Lower lobe of right lung (tissue), 2 donors: ENCODE data around the gene CST2. TPM values are rescaled to one million over a fixed set of nuclear protein-coding genes. Genes with fewer than 3 reads are reported as not detected.
A peak's percentile ranks its signal among the peaks of the same experiment; 100 is the strongest.
"Not testable (repeated sequence)": the region's sequence is repeated elsewhere in the genome, so short reads cannot be mapped to it uniquely, and the experiment has no call there.

Source experiments
- ATAC-seq, 2 donors: fragments of 200-7000 bp; cut with Tn5 transposase; one replicate each; pipeline ENCODE4 v1.9.1; 2020 to 2022; ENCODE audit warnings: mild to moderate bottlenecking in 2 of 2, moderate library complexity in 2 of 2
- DNase-seq: peaks from one replicate; pipeline ENCODE4 v3.0.0-alpha.2; 2020
- H3K27ac ChIP-seq: fragments of 200-600 bp; one replicate; pipeline ENCODE4 v1.8.0; 2022
- H3K27me3 ChIP-seq: fragments of 200-600 bp; one replicate; pipeline ENCODE4 v1.8.0; 2022; ENCODE audit warnings: low read depth
- H3K36me3 ChIP-seq: fragments of 200-600 bp; one replicate; pipeline ENCODE4 v1.8.0; 2022; ENCODE audit warnings: mild to moderate bottlenecking
- H3K4me1 ChIP-seq: fragments of 200-600 bp; one replicate; pipeline ENCODE4 v1.8.0; 2022
- H3K4me3 ChIP-seq: fragments of 200-600 bp; one replicate; pipeline ENCODE4 v1.8.0; 2022; ENCODE audit warnings: mild to moderate bottlenecking
- H3K9me3 ChIP-seq: fragments of 200-600 bp; one replicate; pipeline ENCODE4 v1.8.0; 2022
- intact Hi-C: fragments of 100-400 bp; cut with DNase I; formaldehyde crosslinking; loops from one replicate; pipeline ENCODE4 v1.11.0; 2022
- total RNA-seq: library from RNA; stranded (reverse); fragmentation: NEBNext Ultra II Directional; extraction: Animal tissue kit (Norgen Biotek cat#: 25700); gene quantifications from one replicate; pipeline ENCODE4 v1.2.1, GENCODE V29; 2021
- TF ChIP-seq, protein P1 (sequence below): fragments of 200-600 bp; IDR thresholded peaks from one replicate; pipeline ENCODE4 v1.8.0; 2022; ENCODE audit warnings: antibody characterized with exemption, mild to moderate bottlenecking
- donor health status: DM: no; HTN: yes; CAD: no; lungs with severe emphysema.

CST2 gene
- total RNA-seq, 1 donor from 2014 or later = not detected

DNA sequence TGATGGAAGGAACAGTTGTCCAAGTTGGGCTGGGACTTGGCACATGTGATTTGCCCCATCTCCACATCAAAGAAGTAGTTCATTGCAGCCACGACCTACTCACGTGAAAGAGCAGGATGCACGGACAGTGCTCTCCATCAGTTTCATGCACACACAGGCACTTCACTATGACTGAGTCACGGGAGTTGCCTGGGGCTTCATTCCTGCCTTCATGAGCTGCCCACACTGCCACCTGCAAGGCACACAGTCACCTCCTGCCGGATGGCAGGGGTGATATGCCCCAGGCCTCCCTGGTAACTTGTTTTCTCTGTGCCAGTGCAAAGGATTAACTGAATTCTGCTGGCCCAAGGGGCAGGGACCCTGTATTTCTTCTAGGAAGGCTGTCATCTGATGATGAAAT lies 30.2 kb upstream of the CST2 start:
- DNase-seq = no peak
- no peak overlapping the region for H3K27ac ChIP-seq
- H3K4me1 ChIP-seq = no peaks in the 10 kb centered on the region
- H3K36me3 ChIP-seq = no peaks in the 10 kb centered on the region
- intact Hi-C loops = no loop called here
- no peak overlapping the region for H3K4me3 ChIP-seq
- TF ChIP-seq, protein P1, sequence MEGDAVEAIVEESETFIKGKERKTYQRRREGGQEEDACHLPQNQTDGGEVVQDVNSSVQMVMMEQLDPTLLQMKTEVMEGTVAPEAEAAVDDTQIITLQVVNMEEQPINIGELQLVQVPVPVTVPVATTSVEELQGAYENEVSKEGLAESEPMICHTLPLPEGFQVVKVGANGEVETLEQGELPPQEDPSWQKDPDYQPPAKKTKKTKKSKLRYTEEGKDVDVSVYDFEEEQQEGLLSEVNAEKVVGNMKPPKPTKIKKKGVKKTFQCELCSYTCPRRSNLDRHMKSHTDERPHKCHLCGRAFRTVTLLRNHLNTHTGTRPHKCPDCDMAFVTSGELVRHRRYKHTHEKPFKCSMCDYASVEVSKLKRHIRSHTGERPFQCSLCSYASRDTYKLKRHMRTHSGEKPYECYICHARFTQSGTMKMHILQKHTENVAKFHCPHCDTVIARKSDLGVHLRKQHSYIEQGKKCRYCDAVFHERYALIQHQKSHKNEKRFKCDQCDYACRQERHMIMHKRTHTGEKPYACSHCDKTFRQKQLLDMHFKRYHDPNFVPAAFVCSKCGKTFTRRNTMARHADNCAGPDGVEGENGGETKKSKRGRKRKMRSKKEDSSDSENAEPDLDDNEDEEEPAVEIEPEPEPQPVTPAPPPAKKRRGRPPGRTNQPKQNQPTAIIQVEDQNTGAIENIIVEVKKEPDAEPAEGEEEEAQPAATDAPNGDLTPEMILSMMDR = no peak
- no peaks in the 10 kb centered on the region for H3K9me3 ChIP-seq
- ATAC-seq = no peak
- no peaks in the 10 kb centered on the region for H3K27me3 ChIP-seq

DNA sequence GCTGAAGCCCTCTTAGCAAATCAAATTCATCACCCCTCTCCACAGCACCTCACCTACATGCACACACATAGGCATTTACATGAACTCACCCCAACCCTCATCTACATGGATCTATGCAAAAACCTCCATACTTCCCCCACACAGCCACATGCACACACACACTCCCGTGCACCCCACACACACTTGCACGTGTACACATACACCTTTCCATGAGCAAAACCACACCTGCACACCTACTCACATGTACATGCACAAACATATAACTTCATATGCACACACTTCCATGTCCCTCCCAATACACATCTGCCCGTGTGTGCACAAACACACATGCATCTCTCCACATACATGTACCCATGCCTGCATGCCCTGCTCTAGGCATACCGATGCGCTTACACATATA lies 29.7 kb upstream of the CST2 start:
- Histone ChIP-seq H3K4me1 (no peaks in the 10 kb centered on the region), H3K9me3 (no peaks in the 10 kb centered on the region), H3K36me3 (no peaks in the 10 kb centered on the region), H3K27me3 (no peaks in the 10 kb centered on the region), H3K4me3 (no peak overlapping the region), H3K27ac (no peak overlapping the region)
- TF ChIP-seq, protein P1 = no peak
- ATAC-seq (peak in 1 of 2 donors; percentile 26), DNase-seq (no peak)
- intact Hi-C loops = no loop called here

DNA sequence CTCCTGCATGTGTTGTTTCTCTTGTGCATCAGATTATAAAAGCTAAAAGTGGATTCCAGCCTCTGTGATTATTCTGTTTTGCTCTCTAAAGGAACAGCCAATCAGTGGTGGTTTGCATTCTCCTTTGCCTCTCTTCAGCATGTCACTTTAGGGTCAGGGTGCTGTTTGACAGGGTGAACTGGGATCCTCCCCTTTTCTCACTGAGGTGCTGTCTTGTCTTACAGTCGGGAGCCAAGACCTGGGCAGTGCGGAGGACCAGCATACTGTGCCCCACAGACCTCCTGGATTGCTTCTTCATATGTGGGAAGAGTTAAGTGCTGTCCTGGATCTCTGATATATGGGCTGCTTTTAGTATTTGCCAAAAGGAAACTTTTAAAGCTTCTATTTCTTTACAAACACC lies 15.2 kb upstream of the CST2 start:
- no peaks in the 10 kb centered on the region for H3K9me3 ChIP-seq
- H3K27me3 ChIP-seq = no peaks in the 10 kb centered on the region
- DNase-seq (no peak), ATAC-seq (no peak)
- TF ChIP-seq, protein P1 = no peak
- intact Hi-C loops = no loop called here
- H3K36me3 ChIP-seq = no peaks in the 10 kb centered on the region
- H3K4me3 ChIP-seq = no peak overlapping the region
- no peak overlapping the region for H3K27ac ChIP-seq
- H3K4me1 ChIP-seq = no peaks in the 10 kb centered on the region

DNA sequence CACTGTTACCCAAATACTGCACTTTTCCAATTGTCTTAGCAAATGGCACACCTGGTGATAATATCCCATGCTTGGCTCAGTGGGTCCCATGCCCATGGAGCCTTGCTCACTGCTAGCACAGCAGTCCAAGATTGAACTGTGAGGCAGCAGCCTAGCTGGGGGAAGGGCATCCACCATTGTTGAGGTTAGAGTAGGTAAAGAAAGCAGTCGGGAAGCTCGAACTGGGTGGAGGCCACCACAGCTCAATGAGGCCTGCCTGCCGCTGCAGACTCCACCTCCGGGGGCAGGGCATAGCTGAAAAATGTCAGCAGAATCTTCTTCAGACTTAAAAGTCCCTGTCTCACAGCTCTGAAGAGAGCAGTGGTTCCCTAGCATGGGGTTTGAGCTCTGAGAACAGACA lies 9.2 kb upstream of the CST2 start:
- ATAC-seq (no peak), DNase-seq (no peak)
- Histone ChIP-seq H3K4me3 (no peak overlapping the region), H3K27me3 (no peaks in the 10 kb centered on the region), H3K9me3 (no peaks in the 10 kb centered on the region), H3K36me3 (no peaks in the 10 kb centered on the region), H3K27ac (no peak overlapping the region), H3K4me1 (no peaks in the 10 kb centered on the region)
- TF ChIP-seq, protein P1 = no peak
- intact Hi-C loops = no loop called here

DNA sequence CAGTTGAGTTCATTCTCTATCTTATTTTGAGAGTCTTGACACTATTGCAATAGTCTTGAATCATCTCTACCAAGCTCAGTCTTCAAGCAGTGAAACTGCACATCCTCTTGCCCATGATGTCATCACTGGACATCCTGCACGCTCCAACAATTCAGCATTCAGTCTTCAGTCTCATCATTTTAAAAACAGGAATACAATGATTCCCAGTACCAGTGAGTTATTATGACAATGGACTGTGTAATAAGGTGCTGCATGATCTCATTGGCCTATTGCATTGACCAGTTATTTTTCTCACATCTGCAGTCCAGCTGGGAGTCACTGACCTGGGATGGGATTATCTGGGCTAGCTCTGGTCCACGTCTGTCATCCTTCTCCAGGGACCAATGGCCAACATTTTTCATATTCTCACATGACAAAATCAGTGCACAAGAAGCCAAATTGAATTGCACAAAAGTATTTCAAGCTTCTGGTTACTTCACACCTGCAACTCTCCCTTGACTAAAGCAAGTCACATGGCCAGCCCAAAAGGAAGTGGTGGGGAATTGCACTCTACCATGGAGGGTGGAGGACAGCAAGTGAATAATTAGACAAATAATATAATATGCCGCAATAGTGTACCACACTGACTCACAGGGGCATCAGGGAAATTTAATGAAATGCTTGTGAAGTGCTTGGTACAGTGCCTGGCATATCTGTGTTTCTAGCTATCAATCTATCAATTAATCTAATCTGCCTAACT lies 6.4 kb upstream of the CST2 start:
- no peak overlapping the region for H3K4me3 ChIP-seq
- H3K9me3 ChIP-seq = no peaks in the 10 kb centered on the region
- no peaks in the 10 kb centered on the region for H3K4me1 ChIP-seq
- DNase-seq = no peak
- H3K27me3 ChIP-seq = no peaks in the 10 kb centered on the region
- intact Hi-C loops = no loop called here
- H3K27ac ChIP-seq = no peak overlapping the region
- no peaks in the 10 kb centered on the region for H3K36me3 ChIP-seq
- no peak for ATAC-seq
- TF ChIP-seq, protein P1 = no peak

DNA sequence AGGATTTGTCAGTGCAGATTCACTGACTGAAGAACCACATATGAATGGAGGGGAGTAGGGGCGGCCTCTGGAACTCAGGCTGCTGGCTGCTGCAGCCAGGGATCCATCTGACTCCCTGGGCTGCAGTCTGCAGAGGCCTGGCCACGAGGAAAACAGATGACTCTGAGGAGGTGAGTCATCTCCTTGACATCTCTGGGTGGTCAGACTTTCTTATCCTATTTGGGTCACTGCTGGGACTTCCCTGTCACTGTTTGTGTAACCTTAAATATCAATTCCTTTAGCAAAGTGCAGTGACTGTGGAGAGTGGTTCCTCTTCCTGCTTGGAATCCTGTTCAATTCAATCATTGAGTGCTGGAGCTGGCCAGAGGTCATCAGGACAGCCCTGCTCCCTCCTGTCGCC lies 5.4 kb upstream of the CST2 start:
- DNase-seq, H3K4me3 ChIP-seq, intact Hi-C loops, ATAC-seq, H3K27ac ChIP-seq, H3K9me3 ChIP-seq, H3K36me3 ChIP-seq, H3K4me1 ChIP-seq, H3K27me3 ChIP-seq: not testable (repeated sequence)
